GM23338 (cell line): ENCODE data around the gene INPP5A. TPM values are rescaled to one million over a fixed set of nuclear protein-coding genes. Genes with fewer than 3 reads are reported as not detected.

Source experiments
- ATAC-seq: fragments of 200-7000 bp; cut with Tn5 transposase; 3 replicates; pipeline ENCODE4 v1.9.1; 2020
- DNase-seq: peaks from one replicate; pipeline ENCODE4 v3.0.0-alpha.2; 2015; ENCODE audit warnings: low spot score
- H2AFZ ChIP-seq: fragments of 200-600 bp; sonication (generic); 2 replicates; pipeline ENCODE4 v1.8.0; 2016; ENCODE audit warnings: antibody characterized with exemption, mild to moderate bottlenecking, moderate library complexity
- H3F3A ChIP-seq: fragments of 200-600 bp; sonication (generic); replicated peaks from 2 replicates; pipeline ENCODE4 v1.8.0; 2017; ENCODE audit warnings: antibody characterized with exemption, mixed run types, low read depth
- H3K27ac ChIP-seq: fragments of 200-600 bp; sonication (generic); 2 replicates; pipeline ENCODE4 v1.6.1; 2016; ENCODE audit warnings: low read depth
- H3K27me3 ChIP-seq: fragments of 200-600 bp; sonication (generic); 2 replicates; pipeline ENCODE4 v1.8.0; 2016; ENCODE audit warnings: mild to moderate bottlenecking, mixed run types, moderate library complexity; ENCODE audit not compliant: insufficient read depth
- H3K36me3 ChIP-seq: fragments of 200-600 bp; sonication (generic); 2 replicates; pipeline ENCODE4 v1.8.0; 2016; ENCODE audit warnings: mild to moderate bottlenecking; ENCODE audit not compliant: insufficient read depth
- H3K4me1 ChIP-seq: fragments of 200-600 bp; sonication (generic); 2 replicates; pipeline ENCODE4 v1.8.0; 2016; ENCODE audit warnings: mild to moderate bottlenecking, moderate library complexity; ENCODE audit not compliant: insufficient read depth
- H3K4me2 ChIP-seq: fragments of 200-600 bp; sonication (generic); 2 replicates; pipeline ENCODE4 v1.7.1; 2017; ENCODE audit warnings: mixed run types
- H3K4me3 ChIP-seq: fragments of 200-600 bp; sonication (generic); 2 replicates; pipeline ENCODE4 v1.6.1; 2016; ENCODE audit warnings: mixed run types
- H3K79me2 ChIP-seq: fragments of 200-600 bp; sonication (generic); replicated peaks from 2 replicates; pipeline ENCODE4 v1.8.0; 2017; ENCODE audit warnings: mild to moderate bottlenecking; ENCODE audit not compliant: insufficient read depth
- H3K9me2 ChIP-seq: fragments of 200-600 bp; sonication (generic); 2 replicates; pipeline ENCODE4 v1.8.0; 2017; ENCODE audit not compliant: insufficient read depth
- H4K20me1 ChIP-seq: fragments of 200-600 bp; sonication (generic); replicated peaks from 2 replicates; pipeline ENCODE4 v1.8.0; 2017; ENCODE audit warnings: mild to moderate bottlenecking; ENCODE audit not compliant: insufficient read depth
- H3K27ac Mint-ChIP-seq: 2 replicates; pipeline ENCODE4 v1.8.0; 2020; ENCODE audit warnings: inconsistent platforms, mild to moderate bottlenecking, moderate library complexity, mixed read lengths
- H3K27me3 Mint-ChIP-seq: 3 replicates; pipeline ENCODE4 v1.8.0; 2022; ENCODE audit warnings: low read depth, mild to moderate bottlenecking, moderate library complexity, mixed read lengths, inconsistent platforms; ENCODE audit not compliant: insufficient read depth, poor library complexity
- H3K36me3 Mint-ChIP-seq: 3 replicates; pipeline ENCODE4 v1.8.0; 2021; ENCODE audit warnings: low read depth, mild to moderate bottlenecking, inconsistent platforms, moderate library complexity, mixed read lengths
- H3K4me1 Mint-ChIP-seq: 3 replicates; pipeline ENCODE4 v1.8.0; 2020; ENCODE audit warnings: mild to moderate bottlenecking, inconsistent platforms, mixed read lengths
- H3K4me3 Mint-ChIP-seq: 3 replicates; pipeline ENCODE4 v1.8.0; 2021; ENCODE audit warnings: moderate library complexity, mild to moderate bottlenecking, inconsistent platforms, mixed read lengths
- H3K9me3 Mint-ChIP-seq: 3 replicates; pipeline ENCODE4 v1.8.0; 2020; ENCODE audit warnings: moderate library complexity, mild to moderate bottlenecking, inconsistent platforms, mixed read lengths
- CREB1 ChIP-seq: fragments of 250-450 bp; sonication (Bioruptor Pico); IDR thresholded peaks from 2 replicates; pipeline ENCODE4 v1.5.0; 2020; ENCODE audit warnings: low read depth, mild to moderate bottlenecking, moderate library complexity
- EZH2 ChIP-seq: fragments of 200-600 bp; sonication (generic); IDR thresholded peaks from one replicate; pipeline ENCODE4 v1.8.0; 2017; ENCODE audit warnings: antibody characterized with exemption, mild to moderate bottlenecking, low read depth; ENCODE audit not compliant: unreplicated experiment
- EZH2phosphoT487 ChIP-seq: fragments of 200-600 bp; sonication (generic); IDR thresholded peaks from one replicate; pipeline ENCODE4 v1.8.1; 2018; ENCODE audit warnings: antibody characterized with exemption; ENCODE audit not compliant: unreplicated experiment
- STAT1 ChIP-seq: IDR thresholded peaks from one replicate; pipeline ENCODE4 v1.6.1; 2016; ENCODE audit warnings: antibody characterized with exemption; ENCODE audit not compliant: unreplicated experiment
- ZNF114 ChIP-seq: fragments of 250-450 bp; sonication (Bioruptor Pico); IDR thresholded peaks from 2 replicates; pipeline ENCODE4 v1.5.0; 2020; ENCODE audit warnings: mild to moderate bottlenecking, moderate library complexity
- polyA plus RNA-seq: library from polyadenylated mRNA; unstranded; fragments of >200 nt; fragmentation: Nextera tagmentation; extraction: Ambion mirVana; gene quantifications from 2 replicates; pipeline ENCODE4 v1.2.1, GENCODE V29; 2016
- total RNA-seq: library from RNA; depleted of rRNA; stranded (reverse); fragments of >200 nt; shearing (Covaris generic); gene quantifications from 2 replicates; pipeline ENCODE4 v1.2.3, GENCODE V29; 2014
- TF ChIP-seq, protein P1 (sequence below): IDR thresholded peaks from one replicate; pipeline ENCODE4 v1.6.1; 2018; ENCODE audit warnings: antibody characterized with exemption; ENCODE audit not compliant: unreplicated experiment
- TF ChIP-seq, protein P2 (sequence below): IDR thresholded peaks from 2 replicates; pipeline ENCODE4 v1.6.1; 2016; ENCODE audit warnings: antibody characterized with exemption
- TF ChIP-seq, protein P3 (sequence below), 2 experiments: fragments of 200-600 bp in 1 of 2; sonication (generic) in 1 of 2; conservative IDR thresholded peaks; 2 replicates each; pipeline versions ENCODE4 v1.5.1 to v1.6.1; 2016 to 2017; ENCODE audit warnings: antibody characterized with exemption in 2 of 2, low read depth in 2 of 2, mild to moderate bottlenecking in 2 of 2, moderate library complexity in 1 of 2
- TF ChIP-seq, protein P4 (sequence below): fragments of 250-450 bp; sonication (Bioruptor Pico); IDR thresholded peaks from 2 replicates; pipeline ENCODE4 v1.5.0; 2020; ENCODE audit warnings: mild to moderate bottlenecking, moderate library complexity

The INPP5A gene
- total and polyA plus RNA-seq, 2 experiments from 2014 or later: 5.9 to 40.6 TPM

DNA sequence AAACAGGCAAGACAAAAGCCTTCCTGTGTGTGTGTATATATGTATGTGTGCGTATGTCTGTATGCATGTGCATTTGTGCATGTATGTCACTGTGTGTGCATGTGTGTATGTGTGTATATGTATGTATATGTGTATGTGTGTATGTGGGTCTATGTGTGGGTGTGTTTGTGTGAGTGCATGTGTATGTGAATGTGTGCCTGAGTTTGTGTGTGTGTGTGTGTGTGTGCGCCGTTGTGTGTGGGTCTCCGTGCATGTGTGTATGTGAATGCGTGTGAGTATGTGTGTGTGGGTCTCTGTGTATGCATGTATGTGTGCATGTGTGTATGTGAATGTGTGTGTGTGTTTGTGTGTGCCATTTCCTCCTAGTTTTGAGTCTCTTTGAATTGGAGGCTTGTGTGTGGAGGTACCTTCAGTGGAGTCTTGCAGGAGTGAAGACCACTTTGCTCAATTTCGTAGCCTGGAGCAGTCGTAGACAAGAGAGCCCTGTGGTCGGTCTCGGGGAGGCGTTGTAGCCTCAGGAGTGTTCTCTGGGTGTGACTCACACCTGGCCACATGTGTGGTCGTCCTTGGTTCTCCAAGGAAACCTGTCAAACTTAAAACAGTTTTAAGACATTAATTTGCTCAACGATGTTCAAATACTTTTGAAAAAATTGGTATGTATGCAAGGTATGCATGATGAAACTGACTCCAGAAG is 28.1 kb downstream of the INPP5A start (continued):
- TF ChIP-seq, protein P1, sequence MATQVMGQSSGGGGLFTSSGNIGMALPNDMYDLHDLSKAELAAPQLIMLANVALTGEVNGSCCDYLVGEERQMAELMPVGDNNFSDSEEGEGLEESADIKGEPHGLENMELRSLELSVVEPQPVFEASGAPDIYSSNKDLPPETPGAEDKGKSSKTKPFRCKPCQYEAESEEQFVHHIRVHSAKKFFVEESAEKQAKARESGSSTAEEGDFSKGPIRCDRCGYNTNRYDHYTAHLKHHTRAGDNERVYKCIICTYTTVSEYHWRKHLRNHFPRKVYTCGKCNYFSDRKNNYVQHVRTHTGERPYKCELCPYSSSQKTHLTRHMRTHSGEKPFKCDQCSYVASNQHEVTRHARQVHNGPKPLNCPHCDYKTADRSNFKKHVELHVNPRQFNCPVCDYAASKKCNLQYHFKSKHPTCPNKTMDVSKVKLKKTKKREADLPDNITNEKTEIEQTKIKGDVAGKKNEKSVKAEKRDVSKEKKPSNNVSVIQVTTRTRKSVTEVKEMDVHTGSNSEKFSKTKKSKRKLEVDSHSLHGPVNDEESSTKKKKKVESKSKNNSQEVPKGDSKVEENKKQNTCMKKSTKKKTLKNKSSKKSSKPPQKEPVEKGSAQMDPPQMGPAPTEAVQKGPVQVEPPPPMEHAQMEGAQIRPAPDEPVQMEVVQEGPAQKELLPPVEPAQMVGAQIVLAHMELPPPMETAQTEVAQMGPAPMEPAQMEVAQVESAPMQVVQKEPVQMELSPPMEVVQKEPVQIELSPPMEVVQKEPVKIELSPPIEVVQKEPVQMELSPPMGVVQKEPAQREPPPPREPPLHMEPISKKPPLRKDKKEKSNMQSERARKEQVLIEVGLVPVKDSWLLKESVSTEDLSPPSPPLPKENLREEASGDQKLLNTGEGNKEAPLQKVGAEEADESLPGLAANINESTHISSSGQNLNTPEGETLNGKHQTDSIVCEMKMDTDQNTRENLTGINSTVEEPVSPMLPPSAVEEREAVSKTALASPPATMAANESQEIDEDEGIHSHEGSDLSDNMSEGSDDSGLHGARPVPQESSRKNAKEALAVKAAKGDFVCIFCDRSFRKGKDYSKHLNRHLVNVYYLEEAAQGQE: no peak
- no peak for TF ChIP-seq EZH2phosphoT487
- TF ChIP-seq, protein P2, sequence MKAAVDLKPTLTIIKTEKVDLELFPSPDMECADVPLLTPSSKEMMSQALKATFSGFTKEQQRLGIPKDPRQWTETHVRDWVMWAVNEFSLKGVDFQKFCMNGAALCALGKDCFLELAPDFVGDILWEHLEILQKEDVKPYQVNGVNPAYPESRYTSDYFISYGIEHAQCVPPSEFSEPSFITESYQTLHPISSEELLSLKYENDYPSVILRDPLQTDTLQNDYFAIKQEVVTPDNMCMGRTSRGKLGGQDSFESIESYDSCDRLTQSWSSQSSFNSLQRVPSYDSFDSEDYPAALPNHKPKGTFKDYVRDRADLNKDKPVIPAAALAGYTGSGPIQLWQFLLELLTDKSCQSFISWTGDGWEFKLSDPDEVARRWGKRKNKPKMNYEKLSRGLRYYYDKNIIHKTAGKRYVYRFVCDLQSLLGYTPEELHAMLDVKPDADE: no peak
- no peak for TF ChIP-seq CREB1
- TF ChIP-seq, protein P3, sequence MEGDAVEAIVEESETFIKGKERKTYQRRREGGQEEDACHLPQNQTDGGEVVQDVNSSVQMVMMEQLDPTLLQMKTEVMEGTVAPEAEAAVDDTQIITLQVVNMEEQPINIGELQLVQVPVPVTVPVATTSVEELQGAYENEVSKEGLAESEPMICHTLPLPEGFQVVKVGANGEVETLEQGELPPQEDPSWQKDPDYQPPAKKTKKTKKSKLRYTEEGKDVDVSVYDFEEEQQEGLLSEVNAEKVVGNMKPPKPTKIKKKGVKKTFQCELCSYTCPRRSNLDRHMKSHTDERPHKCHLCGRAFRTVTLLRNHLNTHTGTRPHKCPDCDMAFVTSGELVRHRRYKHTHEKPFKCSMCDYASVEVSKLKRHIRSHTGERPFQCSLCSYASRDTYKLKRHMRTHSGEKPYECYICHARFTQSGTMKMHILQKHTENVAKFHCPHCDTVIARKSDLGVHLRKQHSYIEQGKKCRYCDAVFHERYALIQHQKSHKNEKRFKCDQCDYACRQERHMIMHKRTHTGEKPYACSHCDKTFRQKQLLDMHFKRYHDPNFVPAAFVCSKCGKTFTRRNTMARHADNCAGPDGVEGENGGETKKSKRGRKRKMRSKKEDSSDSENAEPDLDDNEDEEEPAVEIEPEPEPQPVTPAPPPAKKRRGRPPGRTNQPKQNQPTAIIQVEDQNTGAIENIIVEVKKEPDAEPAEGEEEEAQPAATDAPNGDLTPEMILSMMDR (conservative IDR thresholded peaks at IDR 0.05; ENCODE audit: low read depth in 2 of 2): no peak
- TF ChIP-seq EZH2: no peak

DNA sequence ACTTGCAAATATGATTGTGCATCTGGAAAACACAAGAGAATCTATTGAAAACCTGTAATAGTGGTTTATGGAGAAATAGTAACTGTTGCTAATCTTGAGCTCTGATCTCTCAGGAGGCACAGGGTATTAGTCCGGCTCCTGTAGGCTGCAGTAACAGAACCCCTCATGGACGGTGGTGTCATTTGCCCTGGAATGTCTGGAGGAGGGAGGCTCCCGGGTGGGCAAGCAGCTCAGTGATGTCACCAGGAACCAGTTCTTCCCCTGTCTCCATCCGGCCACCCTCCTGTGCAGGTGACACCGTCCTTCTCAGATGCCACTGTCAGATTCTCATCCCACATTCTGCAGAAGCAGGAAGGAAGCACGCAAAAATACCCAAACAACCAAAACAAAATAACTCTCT is 29.3 kb downstream of the INPP5A start:
- Mint-ChIP-seq H3K27me3 (peaks cover 6% of the 10 kb centered on the region), H3K9me3 (no peaks in the 10 kb centered on the region), H3K4me3 (no peak overlapping the region), H3K36me3 (no peaks in the 10 kb centered on the region; the same call in 2 of the 3 replicates), H3K4me1 (peaks cover 16% of the 10 kb centered on the region), H3K27ac (no peak overlapping the region)
- peaks cover 25% of the 10 kb centered on the region for H4K20me1 ChIP-seq
- no peak overlapping the region for H2AFZ ChIP-seq
- peaks cover 6% of the 10 kb centered on the region for H3K79me2 ChIP-seq
- H3K4me1 ChIP-seq: peaks cover 8% of the 10 kb centered on the region; the same call in 1 of the 2 replicates
- 0 out of 2 replicates have a peak, but pooled peaks cover under 1% of the 10 kb centered on the region for H3F3A ChIP-seq
- H3K9me2 ChIP-seq: no peaks in the 10 kb centered on the region
- H3K36me3 ChIP-seq: no peaks in the 10 kb centered on the region
- DNase-seq (no peak), ATAC-seq (no peak)
- no peaks in the 10 kb centered on the region for H3K27me3 ChIP-seq
- no peak overlapping the region for H3K4me3 ChIP-seq
- H3K4me2 ChIP-seq: no peak overlapping the region
- no peak overlapping the region for H3K27ac ChIP-seq
- no peak for TF ChIP-seq STAT1
- TF ChIP-seq EZH2phosphoT487: no peak
- TF ChIP-seq, protein P4, sequence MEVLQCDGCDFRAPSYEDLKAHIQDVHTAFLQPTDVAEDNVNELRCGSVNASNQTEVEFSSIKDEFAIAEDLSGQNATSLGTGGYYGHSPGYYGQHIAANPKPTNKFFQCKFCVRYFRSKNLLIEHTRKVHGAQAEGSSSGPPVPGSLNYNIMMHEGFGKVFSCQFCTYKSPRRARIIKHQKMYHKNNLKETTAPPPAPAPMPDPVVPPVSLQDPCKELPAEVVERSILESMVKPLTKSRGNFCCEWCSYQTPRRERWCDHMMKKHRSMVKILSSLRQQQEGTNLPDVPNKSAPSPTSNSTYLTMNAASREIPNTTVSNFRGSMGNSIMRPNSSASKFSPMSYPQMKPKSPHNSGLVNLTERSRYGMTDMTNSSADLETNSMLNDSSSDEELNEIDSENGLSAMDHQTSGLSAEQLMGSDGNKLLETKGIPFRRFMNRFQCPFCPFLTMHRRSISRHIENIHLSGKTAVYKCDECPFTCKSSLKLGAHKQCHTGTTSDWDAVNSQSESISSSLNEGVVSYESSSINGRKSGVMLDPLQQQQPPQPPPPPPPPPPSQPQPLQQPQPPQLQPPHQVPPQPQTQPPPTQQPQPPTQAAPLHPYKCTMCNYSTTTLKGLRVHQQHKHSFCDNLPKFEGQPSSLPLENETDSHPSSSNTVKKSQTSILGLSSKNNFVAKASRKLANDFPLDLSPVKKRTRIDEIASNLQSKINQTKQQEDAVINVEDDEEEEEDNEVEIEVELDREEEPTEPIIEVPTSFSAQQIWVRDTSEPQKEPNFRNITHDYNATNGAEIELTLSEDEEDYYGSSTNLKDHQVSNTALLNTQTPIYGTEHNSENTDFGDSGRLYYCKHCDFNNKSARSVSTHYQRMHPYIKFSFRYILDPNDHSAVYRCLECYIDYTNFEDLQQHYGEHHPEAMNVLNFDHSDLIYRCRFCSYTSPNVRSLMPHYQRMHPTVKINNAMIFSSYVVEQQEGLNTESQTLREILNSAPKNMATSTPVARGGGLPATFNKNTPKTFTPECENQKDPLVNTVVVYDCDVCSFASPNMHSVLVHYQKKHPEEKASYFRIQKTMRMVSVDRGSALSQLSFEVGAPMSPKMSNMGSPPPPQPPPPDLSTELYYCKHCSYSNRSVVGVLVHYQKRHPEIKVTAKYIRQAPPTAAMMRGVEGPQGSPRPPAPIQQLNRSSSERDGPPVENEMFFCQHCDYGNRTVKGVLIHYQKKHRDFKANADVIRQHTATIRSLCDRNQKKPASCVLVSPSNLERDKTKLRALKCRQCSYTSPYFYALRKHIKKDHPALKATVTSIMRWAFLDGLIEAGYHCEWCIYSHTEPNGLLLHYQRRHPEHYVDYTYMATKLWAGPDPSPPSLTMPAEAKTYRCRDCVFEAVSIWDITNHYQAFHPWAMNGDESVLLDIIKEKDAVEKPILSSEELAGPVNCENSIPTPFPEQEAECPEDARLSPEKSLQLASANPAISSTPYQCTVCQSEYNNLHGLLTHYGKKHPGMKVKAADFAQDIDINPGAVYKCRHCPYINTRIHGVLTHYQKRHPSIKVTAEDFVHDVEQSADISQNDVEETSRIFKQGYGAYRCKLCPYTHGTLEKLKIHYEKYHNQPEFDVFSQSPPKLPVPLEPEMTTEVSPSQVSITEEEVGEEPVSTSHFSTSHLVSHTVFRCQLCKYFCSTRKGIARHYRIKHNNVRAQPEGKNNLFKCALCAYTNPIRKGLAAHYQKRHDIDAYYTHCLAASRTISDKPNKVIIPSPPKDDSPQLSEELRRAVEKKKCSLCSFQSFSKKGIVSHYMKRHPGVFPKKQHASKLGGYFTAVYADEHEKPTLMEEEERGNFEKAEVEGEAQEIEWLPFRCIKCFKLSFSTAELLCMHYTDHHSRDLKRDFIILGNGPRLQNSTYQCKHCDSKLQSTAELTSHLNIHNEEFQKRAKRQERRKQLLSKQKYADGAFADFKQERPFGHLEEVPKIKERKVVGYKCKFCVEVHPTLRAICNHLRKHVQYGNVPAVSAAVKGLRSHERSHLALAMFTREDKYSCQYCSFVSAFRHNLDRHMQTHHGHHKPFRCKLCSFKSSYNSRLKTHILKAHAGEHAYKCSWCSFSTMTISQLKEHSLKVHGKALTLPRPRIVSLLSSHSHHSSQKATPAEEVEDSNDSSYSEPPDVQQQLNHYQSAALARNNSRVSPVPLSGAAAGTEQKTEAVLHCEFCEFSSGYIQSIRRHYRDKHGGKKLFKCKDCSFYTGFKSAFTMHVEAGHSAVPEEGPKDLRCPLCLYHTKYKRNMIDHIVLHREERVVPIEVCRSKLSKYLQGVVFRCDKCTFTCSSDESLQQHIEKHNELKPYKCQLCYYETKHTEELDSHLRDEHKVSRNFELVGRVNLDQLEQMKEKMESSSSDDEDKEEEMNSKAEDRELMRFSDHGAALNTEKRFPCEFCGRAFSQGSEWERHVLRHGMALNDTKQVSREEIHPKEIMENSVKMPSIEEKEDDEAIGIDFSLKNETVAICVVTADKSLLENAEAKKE (CRISPR knock-in tag): no peak
- no peak for TF ChIP-seq ZNF114 (CRISPR knock-in tag)
